ENCODE results near the gene DOCK1.

The DOCK1 gene

GRCh38 chr10:127234306-127234800, 329.1 kb downstream of the DOCK1 start:
- Mint-ChIP-seq H3K4me1 (ENCODE audit: low read depth in 2 of 2) (no peaks in the 10 kb centered on the region), H3K9me3 (peaks cover 0 to 2% of the 10 kb centered on the region in 2 donors), H3K36me3 (ENCODE audit: insufficient read depth) (no peaks in the 10 kb centered on the region), H3K4me3 (no peak overlapping the region), H3K27me3 (peaks cover 0 to 11% of the 10 kb centered on the region in 2 donors), H3K27ac (no peak overlapping the region)
- DNase-seq: no peak
- no peak for ATAC-seq (replicated peaks)

DNA sequence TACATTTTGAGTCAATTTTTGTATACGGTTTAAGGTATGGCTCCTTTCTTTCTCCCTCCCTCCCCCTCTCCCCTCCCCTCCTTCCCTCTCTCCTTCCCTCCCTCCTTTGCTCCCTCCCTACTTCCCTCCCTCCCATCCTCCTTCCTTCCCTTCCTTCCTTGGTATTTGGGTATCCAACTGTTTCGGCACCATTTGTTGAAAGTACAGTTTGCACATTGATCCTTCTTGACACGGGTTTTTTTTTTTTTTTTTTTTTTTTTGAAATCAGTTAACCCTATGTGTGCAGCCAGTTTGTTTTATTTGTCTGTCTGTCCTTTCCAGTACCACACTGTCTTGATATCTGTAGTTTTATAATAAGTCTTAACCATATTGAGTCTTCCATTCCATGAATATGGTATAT, 331.0 kb downstream of the DOCK1 start:
- Mint-ChIP-seq H3K4me1 (ENCODE audit: low read depth in 2 of 2) (no peaks in the 10 kb centered on the region), H3K27me3 (peaks cover 0 to 11% of the 10 kb centered on the region in 2 donors), H3K4me3 (no peak overlapping the region), H3K9me3 (no peaks in the 10 kb centered on the region), H3K36me3 (ENCODE audit: insufficient read depth) (no peaks in the 10 kb centered on the region), H3K27ac (no peak overlapping the region)
- DNase-seq (no peak), ATAC-seq (replicated peaks) (no peak)

DNA sequence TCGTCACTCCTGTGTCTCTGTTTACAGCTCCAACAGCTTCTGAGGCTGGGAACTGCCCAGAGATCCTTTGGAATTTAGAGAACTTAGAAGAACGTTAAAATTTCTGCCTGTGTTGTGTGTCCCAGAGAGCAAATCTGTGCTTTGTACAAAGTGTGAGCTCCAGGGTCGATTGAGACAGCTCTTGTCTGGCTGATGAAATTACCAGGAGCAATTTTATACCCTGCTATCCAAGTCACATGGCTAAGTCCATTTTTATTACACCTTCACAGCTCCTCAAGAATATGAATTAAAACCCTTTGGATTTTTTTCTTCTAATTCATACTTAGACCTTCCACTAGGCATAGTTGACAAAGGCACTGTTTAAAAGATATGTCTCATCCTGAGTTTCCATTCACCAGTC, 337.7 kb downstream of the DOCK1 start:
- ATAC-seq (replicated peaks) (no peak), DNase-seq (no peak)
- H3K4me1 Mint-ChIP-seq (ENCODE audit: low read depth in 2 of 2): no peaks in the 10 kb centered on the region
- no peak overlapping the region for H3K27ac Mint-ChIP-seq
- no peaks in the 10 kb centered on the region for H3K9me3 Mint-ChIP-seq
- H3K36me3 Mint-ChIP-seq (ENCODE audit: insufficient read depth): no peaks in the 10 kb centered on the region
- H3K4me3 Mint-ChIP-seq: no peak overlapping the region
- peaks cover 0 to 10% of the 10 kb centered on the region in 2 donors for H3K27me3 Mint-ChIP-seq

GRCh38 chr10:127243490-127244272, 338.5 kb downstream of the DOCK1 start:
- H3K4me3 Mint-ChIP-seq: no peak overlapping the region
- no peaks in the 10 kb centered on the region for H3K36me3 Mint-ChIP-seq (ENCODE audit: insufficient read depth)
- peak; percentile 29 for ATAC-seq (replicated peaks)
- DNase-seq: peak; percentile 33 to 36 (median 36)
- H3K4me1 Mint-ChIP-seq (ENCODE audit: low read depth in 2 of 2): no peaks in the 10 kb centered on the region
- no peak overlapping the region for H3K27ac Mint-ChIP-seq
- no peaks in the 10 kb centered on the region for H3K9me3 Mint-ChIP-seq
- H3K27me3 Mint-ChIP-seq: peaks cover 0 to 3% of the 10 kb centered on the region in 2 donors

DNA sequence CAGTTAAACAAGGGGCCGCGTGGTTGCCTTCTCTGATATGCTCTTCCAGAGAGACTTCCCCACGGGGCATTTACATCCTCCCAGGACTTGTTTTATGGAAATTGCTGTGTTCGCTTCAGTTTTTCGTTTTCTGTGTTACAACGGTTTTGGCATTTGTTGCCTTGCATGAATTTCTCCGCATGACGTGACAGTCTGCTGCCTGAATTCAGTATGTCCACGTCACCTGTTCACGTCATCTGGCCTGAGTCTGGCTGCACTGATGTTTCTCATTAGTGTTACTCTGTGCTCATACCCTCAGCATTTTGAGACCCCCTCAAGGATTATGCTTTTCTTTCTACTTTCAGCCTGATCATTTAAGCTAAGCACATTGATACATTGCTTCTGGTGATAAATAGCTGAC, 340.2 kb downstream of the DOCK1 start:
- Mint-ChIP-seq H3K4me3 (no peak overlapping the region), H3K27ac (no peak overlapping the region), H3K27me3 (no peaks in the 10 kb centered on the region), H3K9me3 (no peaks in the 10 kb centered on the region), H3K4me1 (ENCODE audit: low read depth in 2 of 2) (no peaks in the 10 kb centered on the region), H3K36me3 (ENCODE audit: insufficient read depth) (peaks cover 2% of the 10 kb centered on the region)
- ATAC-seq (replicated peaks): no peak
- DNase-seq: no peak

DNA sequence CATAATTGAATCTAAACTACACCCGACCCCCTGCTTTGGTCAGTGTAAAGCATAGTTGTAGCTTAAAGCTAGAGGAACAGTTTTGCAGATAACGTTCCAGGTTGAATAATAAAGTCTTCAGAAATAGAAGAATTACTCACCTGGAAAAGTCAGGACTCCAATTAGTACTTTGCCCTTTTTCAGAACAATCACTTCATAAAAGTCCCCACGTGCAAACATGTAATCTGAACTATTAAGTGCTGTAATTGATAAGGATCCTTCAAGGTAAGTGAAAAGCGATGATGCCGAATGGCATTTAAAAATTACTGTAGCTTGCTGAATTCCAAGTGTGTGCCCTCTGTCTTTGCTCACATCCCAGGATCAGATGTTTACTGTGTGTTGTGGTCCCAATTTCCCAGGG, 344.8 kb downstream of the DOCK1 start:
- Mint-ChIP-seq H3K27me3 (no peaks in the 10 kb centered on the region), H3K4me3 (no peak overlapping the region), H3K9me3 (peaks cover 0 to 2% of the 10 kb centered on the region in 2 donors), H3K27ac (no peak overlapping the region), H3K4me1 (ENCODE audit: low read depth in 2 of 2) (peaks cover 13 to 16% of the 10 kb centered on the region in 2 donors), H3K36me3 (ENCODE audit: insufficient read depth) (peaks cover 6% of the 10 kb centered on the region)
- DNase-seq (no peak), ATAC-seq (replicated peaks) (no peak)

DNA sequence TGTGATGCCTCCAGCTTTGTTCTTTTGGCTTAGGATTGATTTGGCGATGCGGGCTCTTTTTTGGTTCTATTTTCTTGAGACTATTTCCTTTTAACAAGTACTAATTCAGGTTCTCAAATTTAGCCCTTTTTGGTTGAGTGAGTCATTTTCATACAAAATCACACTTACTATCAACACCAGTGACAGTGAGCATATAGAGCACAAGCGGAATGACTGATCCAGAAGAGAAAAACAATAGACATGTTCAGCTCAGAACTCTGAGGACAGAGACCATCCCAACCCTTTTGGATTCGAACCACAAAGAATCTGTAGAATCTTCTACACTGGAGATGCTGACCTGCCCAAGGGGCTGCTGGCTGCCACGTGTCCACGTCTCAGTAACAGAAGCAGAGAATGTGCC, 347.6 kb downstream of the DOCK1 start:
- peaks cover 0 to 2% of the 10 kb centered on the region in 2 donors for H3K9me3 Mint-ChIP-seq
- no peak for DNase-seq
- peaks cover 13 to 17% of the 10 kb centered on the region in 2 donors for H3K4me1 Mint-ChIP-seq (ENCODE audit: low read depth in 2 of 2)
- ATAC-seq (replicated peaks): no peak
- peak overlapping the region; percentile 3 to 5 for H3K4me3 Mint-ChIP-seq
- H3K27me3 Mint-ChIP-seq: no peaks in the 10 kb centered on the region
- H3K27ac Mint-ChIP-seq: no peak overlapping the region
- H3K36me3 Mint-ChIP-seq (ENCODE audit: insufficient read depth): peaks cover 6% of the 10 kb centered on the region

DNA sequence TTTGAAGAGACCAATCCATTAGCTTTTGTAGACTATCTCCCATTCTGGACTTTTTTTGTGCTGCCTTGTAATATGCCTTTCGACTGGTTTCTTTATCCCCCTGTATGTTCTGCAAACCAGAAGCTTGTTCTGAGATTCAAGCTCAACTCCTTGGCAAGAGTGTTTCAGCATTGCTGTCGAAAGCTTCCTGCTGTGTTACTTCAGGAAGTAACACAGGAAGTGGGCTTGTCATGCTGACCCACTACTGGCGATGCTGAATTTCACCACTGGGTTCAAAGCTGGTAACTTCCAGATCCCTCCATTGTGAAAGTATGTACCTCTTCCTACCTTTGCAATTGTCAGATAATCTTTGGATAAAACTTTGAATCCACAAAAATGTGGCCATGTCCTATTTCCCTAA, 349.0 kb downstream of the DOCK1 start:
- H3K4me3 Mint-ChIP-seq: peak overlapping the region; percentile 56 to 62
- no peaks in the 10 kb centered on the region for H3K27me3 Mint-ChIP-seq
- H3K4me1 Mint-ChIP-seq (ENCODE audit: low read depth in 2 of 2): peaks cover 13 to 18% of the 10 kb centered on the region in 2 donors
- DNase-seq: peak in 1 of 3 experiments; percentile 5
- peak; percentile 90 for ATAC-seq (replicated peaks)
- H3K36me3 Mint-ChIP-seq (ENCODE audit: insufficient read depth): peaks cover 6% of the 10 kb centered on the region
- peak overlapping the region in 1 of 2 donors; percentile 55 for H3K27ac Mint-ChIP-seq
- peaks cover 0 to 2% of the 10 kb centered on the region in 2 donors for H3K9me3 Mint-ChIP-seq

DNA sequence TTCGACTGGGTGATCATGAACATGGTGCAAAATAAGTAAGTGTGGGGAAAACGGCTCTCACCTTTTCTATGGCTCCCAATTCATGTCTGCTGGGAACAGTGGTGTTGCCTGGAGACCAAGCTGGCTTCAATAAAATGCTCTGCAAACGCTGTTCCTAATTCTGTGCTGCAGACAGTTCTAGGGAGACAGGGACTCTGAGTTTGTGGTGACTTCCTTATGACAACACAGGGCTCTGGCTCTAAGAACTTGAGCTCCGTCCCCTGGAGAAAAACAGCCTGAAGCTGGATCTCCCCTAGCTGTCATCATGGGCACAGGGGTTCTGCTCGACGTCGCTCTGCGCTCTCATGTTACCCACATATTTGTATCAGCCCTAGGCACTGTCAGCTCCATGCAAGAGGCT, 352.2 kb downstream of the DOCK1 start:
- H3K27ac Mint-ChIP-seq: no peak overlapping the region
- H3K9me3 Mint-ChIP-seq: peaks cover 2 to 9% of the 10 kb centered on the region in 2 donors
- H3K4me3 Mint-ChIP-seq: no peak overlapping the region
- ATAC-seq (replicated peaks): no peak
- DNase-seq: no peak
- no peaks in the 10 kb centered on the region for H3K27me3 Mint-ChIP-seq
- peaks cover 13 to 20% of the 10 kb centered on the region in 2 donors for H3K4me1 Mint-ChIP-seq (ENCODE audit: low read depth in 2 of 2)
- H3K36me3 Mint-ChIP-seq (ENCODE audit: insufficient read depth): no peaks in the 10 kb centered on the region

DNA sequence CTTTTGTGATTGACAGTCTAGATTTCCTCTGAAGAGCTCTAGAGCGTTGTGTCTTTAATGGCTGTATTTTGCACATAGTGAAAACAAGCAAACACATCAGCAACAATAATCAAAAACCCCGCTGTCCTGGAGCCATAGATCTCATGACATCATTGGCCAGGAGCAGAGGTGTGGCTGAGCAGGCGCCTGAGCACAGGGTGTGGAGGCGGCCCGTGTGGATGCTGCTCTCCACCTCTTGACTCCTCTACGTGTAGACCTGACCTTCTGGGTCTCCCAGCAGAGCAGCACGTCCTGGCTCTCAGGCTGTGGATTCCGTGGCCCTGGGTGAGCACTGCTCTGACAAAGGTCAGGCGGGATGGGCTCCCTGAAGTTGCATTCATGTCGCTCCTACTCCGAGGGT, 354.1 kb downstream of the DOCK1 start:
- peaks cover 2 to 9% of the 10 kb centered on the region in 2 donors for H3K9me3 Mint-ChIP-seq
- ATAC-seq (replicated peaks) (no peak), DNase-seq (no peak)
- H3K27ac Mint-ChIP-seq: no peak overlapping the region
- H3K4me3 Mint-ChIP-seq: no peak overlapping the region
- H3K36me3 Mint-ChIP-seq (ENCODE audit: insufficient read depth): no peaks in the 10 kb centered on the region
- peaks cover 7 to 11% of the 10 kb centered on the region in 2 donors for H3K4me1 Mint-ChIP-seq (ENCODE audit: low read depth in 2 of 2)
- no peaks in the 10 kb centered on the region for H3K27me3 Mint-ChIP-seq

GRCh38 chr10:127262606-127263005, 357.4 kb downstream of the DOCK1 start:
- Mint-ChIP-seq H3K27ac (no peak overlapping the region), H3K27me3 (no peaks in the 10 kb centered on the region), H3K4me1 (ENCODE audit: low read depth in 2 of 2) (peaks cover 0 to 2% of the 10 kb centered on the region in 2 donors), H3K4me3 (no peak overlapping the region), H3K9me3 (peaks cover 2 to 9% of the 10 kb centered on the region in 2 donors), H3K36me3 (ENCODE audit: insufficient read depth) (no peaks in the 10 kb centered on the region)
- no peak for ATAC-seq (replicated peaks)
- no peak for DNase-seq

DNA sequence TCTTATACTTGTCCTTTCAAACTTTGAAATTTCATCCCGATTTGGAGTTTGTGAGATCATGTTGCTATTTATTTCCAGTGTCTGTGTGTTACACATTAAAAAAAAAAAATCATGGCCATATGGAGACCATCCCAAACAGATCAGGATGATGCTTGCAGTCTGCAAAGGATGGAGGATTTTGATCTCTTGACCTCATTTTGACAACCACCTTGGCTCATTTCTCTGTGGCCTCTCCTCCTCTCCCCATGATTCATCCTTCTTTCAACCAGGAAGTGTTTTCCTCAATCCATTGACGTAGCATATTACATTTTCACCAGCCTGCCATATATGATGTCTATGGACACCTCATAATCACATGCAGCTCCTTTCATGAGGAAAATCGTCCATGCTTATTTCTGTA, 360.1 kb downstream of the DOCK1 start:
- H3K4me1 Mint-ChIP-seq (ENCODE audit: low read depth in 2 of 2): peaks cover 0 to 1% of the 10 kb centered on the region in 2 donors
- peaks cover under 1 to 4% of the 10 kb centered on the region in 2 donors for H3K27me3 Mint-ChIP-seq
- H3K27ac Mint-ChIP-seq: no peak overlapping the region
- ATAC-seq (replicated peaks) (no peak), DNase-seq (no peak)
- H3K9me3 Mint-ChIP-seq: peaks cover 2 to 9% of the 10 kb centered on the region in 2 donors
- H3K4me3 Mint-ChIP-seq: no peak overlapping the region
- H3K36me3 Mint-ChIP-seq (ENCODE audit: insufficient read depth): no peaks in the 10 kb centered on the region

DNA sequence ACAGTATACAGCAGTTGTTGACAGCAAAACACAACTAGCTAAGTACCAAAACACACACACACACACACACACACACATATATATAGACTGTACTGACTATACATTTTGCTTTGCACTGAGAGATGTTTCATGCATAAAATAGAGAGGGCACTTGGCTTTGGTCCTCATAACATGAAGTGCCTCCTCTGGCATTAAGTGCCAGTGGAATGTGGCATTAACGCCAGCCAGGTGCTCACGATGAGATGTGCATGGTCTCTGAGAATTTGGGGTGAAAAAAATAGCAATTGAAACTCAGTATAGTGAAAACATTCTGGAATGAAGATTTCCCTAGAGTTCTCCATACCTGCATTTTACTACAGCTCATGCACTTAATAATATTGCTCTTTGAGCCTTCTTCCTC, 361.2 kb downstream of the DOCK1 start:
- H3K9me3 Mint-ChIP-seq: peaks cover 0 to 3% of the 10 kb centered on the region in 2 donors

GRCh38 chr10:127267442-127267841, 362.2 kb downstream of the DOCK1 start:
- Mint-ChIP-seq H3K27me3 (peaks cover 7 to 10% of the 10 kb centered on the region in 2 donors), H3K4me3 (no peak overlapping the region), H3K9me3 (peaks cover 0 to 3% of the 10 kb centered on the region in 2 donors), H3K27ac (no peak overlapping the region), H3K4me1 (ENCODE audit: low read depth in 2 of 2) (no peaks in the 10 kb centered on the region), H3K36me3 (ENCODE audit: insufficient read depth) (no peaks in the 10 kb centered on the region)
- DNase-seq (no peak), ATAC-seq (replicated peaks) (no peak)

More for the DNA sequence above, 361.2 kb downstream of the DOCK1 start:
- Mint-ChIP-seq H3K4me3 (no peak overlapping the region), H3K27ac (no peak overlapping the region), H3K4me1 (ENCODE audit: low read depth in 2 of 2) (no peaks in the 10 kb centered on the region), H3K27me3 (peaks cover 7 to 10% of the 10 kb centered on the region in 2 donors), H3K36me3 (ENCODE audit: insufficient read depth) (no peaks in the 10 kb centered on the region)
- no peak for DNase-seq
- ATAC-seq (replicated peaks): no peak
